Measurements from ENCODE around the gene NSG1. TPM values are rescaled to one million over a fixed set of nuclear protein-coding genes. Genes with fewer than 3 reads are reported as not detected.

Gene NSG1
- total RNA-seq: 10.4 and 20.3 TPM in 2 replicates

GRCh38 chr4:4386736-4387392 is at the start of gene NSG1:
NSG1 (plus strand) TSS chr4:4387102; CDS start chr4:4387630, 528 bp downstream.

Other genes starting within 250 kb of the NSG1 start
- not detected in 2 replicates for gene OTOP1, start 160.2 kb upstream of the NSG1 start, total RNA-seq
- 23.8 and 24.0 TPM in 2 replicates for gene TMEM128, start 138.9 kb upstream of the NSG1 start, total RNA-seq
- 8.5 and 28.2 TPM in 2 replicates for gene LYAR, start 96.9 kb upstream of the NSG1 start, total RNA-seq
- gene ZBTB49, start 96.9 kb upstream of the NSG1 start, total RNA-seq: 2.7 and 3.4 TPM in 2 replicates
- gene STX18, start 154.9 kb downstream of the NSG1 start, total RNA-seq: 18.3 and 22.2 TPM in 2 replicates